NCI-H187 (cell line): ENCODE measurements around the gene CASP5.
"Not testable (repeated sequence)": the region's sequence is repeated elsewhere in the genome, so short reads cannot be mapped to it uniquely, and the experiment has no call there.

Experiments used
- DNase-seq, 2 experiments: peaks; one replicate each; lab custom pipeline; 2025; lab: John Stamatoyannopoulos, UW

CASP5 gene

GRCh38 chr11:105033781-105034180 lies 10.8 kb upstream of the CASP5 start:
- no peak for DNase-seq

- DNase-seq: no peak
These were observed 10.4 kb upstream of the CASP5 start for GRCh38 chr11:105033343-105033742.

GRCh38 chr11:105032495-105032894 lies 9.5 kb upstream of the CASP5 start:
- no peak for DNase-seq

- DNase-seq: no peak
These were observed 4.7 kb upstream of the CASP5 start for GRCh38 chr11:105027678-105028077.

- DNase-seq: no peak
These were observed 1.4 kb upstream of the CASP5 start for GRCh38 chr11:105024394-105024793.

GRCh38 chr11:105022527-105022926 lies 441 bp downstream of the CASP5 start:
- DNase-seq: no peak

- DNase-seq: no peak
These were observed 15.5 kb downstream of the CASP5 start for GRCh38 chr11:105007463-105007862.

GRCh38 chr11:105005451-105005845 lies 17.5 kb downstream of the CASP5 start:
- DNase-seq: no peak

- DNase-seq: no peak
These were observed 18.9 kb downstream of the CASP5 start for GRCh38 chr11:105004021-105004420.

GRCh38 chr11:105003151-105003550 lies 19.8 kb downstream of the CASP5 start:
- no peak for DNase-seq

GRCh38 chr11:105000797-105001196 lies 22.2 kb downstream of the CASP5 start:
- no peak for DNase-seq

- DNase-seq: no peak
These were observed 22.8 kb downstream of the CASP5 start for GRCh38 chr11:105000167-105000566.

GRCh38 chr11:104999721-105000120 lies 23.2 kb downstream of the CASP5 start:
- DNase-seq: no peak

- DNase-seq: no peak
These were observed 25.7 kb downstream of the CASP5 start for GRCh38 chr11:104997288-104997687.

GRCh38 chr11:104995001-104995408 lies 28.0 kb downstream of the CASP5 start:
- DNase-seq: peak; percentile 60 to 73

GRCh38 chr11:104992781-104993180 lies 30.2 kb downstream of the CASP5 start:
- no peak for DNase-seq

GRCh38 chr11:104991994-104992393 lies 31.0 kb downstream of the CASP5 start:
- no peak for DNase-seq

- DNase-seq: no peak
These were observed 38.2 kb downstream of the CASP5 start for GRCh38 chr11:104984808-104985207.

- no peak for DNase-seq
These were observed 43.1 kb downstream of the CASP5 start for GRCh38 chr11:104979839-104980238.

GRCh38 chr11:104973616-104974015 lies 49.4 kb downstream of the CASP5 start:
- DNase-seq: no peak

- not testable (repeated sequence) for DNase-seq
These were observed 50.0 kb downstream of the CASP5 start for GRCh38 chr11:104972924-104973323.

GRCh38 chr11:104970756-104971155 lies 52.2 kb downstream of the CASP5 start:
- DNase-seq: no peak

- peak in 1 of 2 experiments; percentile 15 for DNase-seq
These were observed 53.9 kb downstream of the CASP5 start for GRCh38 chr11:104968856-104969776.

GRCh38 chr11:104968355-104968855 lies 54.6 kb downstream of the CASP5 start, which contains the start of gene CASP4:
TSS of gene CASP4 (minus strand) at chr11:104968574. CDS start at chr11:104968525, 49 bp downstream.
- DNase-seq: peak in 1 of 2 experiments; percentile 9
